Ramos (cell line): ENCODE data around the gene RABL6.
"Not testable (repeated sequence)": the region's sequence is repeated elsewhere in the genome, so short reads cannot be mapped to it uniquely, and the experiment has no call there.

Experiments used
- in situ Hi-C: fragments of 300-500 bp; cut with MboI; formaldehyde crosslinking; loops from one replicate; pipeline ENCODE4 v1.14.3; 2022; ENCODE audit warnings: low sequenced_read_pairs; ENCODE audit not compliant: unreplicated experiment

RABL6 gene

GRCh38 chr9:136793086-136793946 is 14.4 kb upstream of the RABL6 start:
- in situ Hi-C loops, result loop anchor here (5.0 to 25.0 kb wide), 3 partner anchors 244 to 669 kb away; partner anchors contain the start of genes CYSRT1, NSMF, RNF224 and SLC34A3

GRCh38 chr9:136794281-136794999 is 13.3 kb upstream of the RABL6 start:
- in situ Hi-C loops, result loop anchor here (5.0 to 25.0 kb wide), 3 partner anchors 243 to 668 kb away; partner anchors contain the start of genes CYSRT1, NSMF, RNF224 and SLC34A3

DNA sequence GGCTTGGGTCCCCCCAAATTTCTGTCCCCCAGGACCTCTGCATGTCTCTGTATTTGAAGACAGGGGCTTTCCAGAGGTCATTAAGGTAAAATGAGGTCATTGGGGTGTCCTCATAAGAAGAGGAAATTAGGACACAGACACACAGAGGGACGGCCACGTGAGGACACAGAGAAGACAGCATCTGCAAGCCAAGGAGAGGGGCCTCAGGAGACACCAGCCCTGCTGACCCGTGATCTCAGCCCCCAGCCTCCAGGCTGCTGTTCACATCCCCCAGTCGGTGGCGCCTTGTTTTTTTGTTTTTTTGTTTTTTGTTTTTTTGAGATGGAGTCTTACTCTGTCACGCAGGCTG is 12.8 kb upstream of the RABL6 start:
- in situ Hi-C loops, result loop anchor here (5.0 to 25.0 kb wide), 3 partner anchors 242 to 667 kb away; partner anchors contain the start of genes CYSRT1, NSMF, RNF224 and SLC34A3

DNA sequence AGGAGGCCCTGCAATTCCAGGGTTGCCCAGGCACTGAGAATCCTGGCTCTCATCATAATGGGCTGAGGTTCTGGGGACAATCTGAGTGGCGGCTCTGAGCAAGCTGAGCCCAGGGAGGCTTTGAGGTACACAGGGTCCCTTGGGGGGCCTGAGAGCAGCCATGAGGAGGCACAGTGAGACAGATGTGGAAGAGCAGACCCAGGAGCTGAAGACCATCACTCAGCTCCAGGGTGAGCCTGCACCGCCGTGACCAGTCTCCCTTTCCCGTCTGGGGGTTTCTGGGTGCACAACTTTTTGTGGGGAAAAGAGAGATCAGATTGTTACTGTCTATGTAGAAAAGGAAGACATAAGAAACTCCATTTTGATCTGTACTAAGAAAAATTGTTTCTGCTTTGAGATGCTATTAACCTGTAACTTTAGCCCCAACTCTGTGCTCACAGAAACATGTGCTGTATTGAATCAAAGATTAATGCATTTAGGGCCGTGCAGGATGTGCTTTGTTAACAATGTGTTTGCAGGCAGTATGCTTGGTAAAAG is 11.4 kb upstream of the RABL6 start, which contains the start of gene CCDC183:
Gene CCDC183, plus strand, starts transcription at position 101 of the 537 bp plus-strand sequence. Its CDS starts 60 bp downstream, at position 161.
- in situ Hi-C loops, result loop anchor here (25.0 kb wide), 2 partner anchors 441 to 666 kb away; partner anchors contain the start of genes CYSRT1, NSMF, RNF224 and SLC34A3

DNA sequence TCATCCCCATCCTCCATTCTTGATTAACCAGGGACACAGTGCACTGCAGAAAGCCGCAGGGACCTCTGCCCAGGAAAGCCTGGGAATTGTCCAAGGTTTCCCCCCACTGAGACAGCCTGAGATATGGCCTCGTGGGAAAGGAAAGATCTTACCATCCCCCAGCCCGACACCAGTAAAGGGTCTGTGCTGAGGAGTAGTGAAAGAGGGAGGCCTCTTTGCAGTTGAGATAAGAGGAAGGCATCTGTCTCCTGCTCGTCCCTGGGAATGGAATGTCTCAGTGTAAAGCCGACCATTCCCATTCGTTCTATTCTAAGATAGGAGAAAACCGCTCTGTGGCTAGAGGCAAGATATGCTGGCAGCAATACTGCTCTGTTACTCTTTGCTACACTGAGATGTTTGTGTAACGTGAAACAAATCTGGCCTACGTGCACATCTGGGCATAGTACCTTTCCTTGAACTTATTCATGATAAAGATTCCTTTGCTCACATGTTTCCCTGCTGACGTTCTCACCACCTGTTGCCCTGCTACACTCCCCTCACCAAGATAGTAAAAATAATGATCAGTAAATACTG is 10.9 kb upstream of the RABL6 start:
- in situ Hi-C loops, result loop anchor here (25.0 kb wide), 2 partner anchors 440 to 665 kb away; partner anchors contain the start of genes CYSRT1, NSMF, RNF224 and SLC34A3

DNA sequence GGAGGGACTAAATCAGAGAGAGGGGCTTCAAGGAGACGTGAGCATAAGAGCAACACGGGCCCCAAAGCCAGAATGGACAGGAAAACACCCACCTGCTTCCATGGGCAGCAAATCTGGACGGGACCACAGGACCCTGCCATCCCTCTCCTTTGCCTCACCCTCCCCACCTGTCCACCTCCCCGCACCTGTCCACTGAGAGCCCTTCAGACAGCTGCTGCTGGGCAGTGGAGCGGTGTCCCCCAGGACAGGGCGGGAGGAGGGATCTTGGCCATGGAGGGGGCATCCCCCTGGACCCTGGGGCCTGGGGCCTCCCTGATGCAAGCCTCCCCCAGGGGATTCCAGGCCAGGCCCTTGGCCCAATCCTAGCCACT is 9.1 kb upstream of the RABL6 start:
- in situ Hi-C loops, result loop anchor here (25.0 kb wide), 2 partner anchors 439 to 664 kb away; partner anchors contain the start of genes CYSRT1, NSMF, RNF224 and SLC34A3

- in situ Hi-C loops, result loop anchor here (25.0 kb wide), 2 partner anchors 438 to 663 kb away; partner anchors contain the start of genes CYSRT1, NSMF, RNF224 and SLC34A3
Observed at GRCh38 chr9:136799079-136799853, 8.5 kb upstream of the RABL6 start.

GRCh38 chr9:136799854-136800657 is 7.7 kb upstream of the RABL6 start:
- in situ Hi-C loops, result loop anchor here (25.0 kb wide), 2 partner anchors 437 to 662 kb away; partner anchors contain the start of genes CYSRT1, NSMF, RNF224 and SLC34A3

- in situ Hi-C loops, result no loop called here
Observed at GRCh38 chr9:136802321-136802720, 5.4 kb upstream of the RABL6 start.

- in situ Hi-C loops, result not testable (repeated sequence)
Observed at GRCh38 chr9:136803009-136803550, 4.7 kb upstream of the RABL6 start.

GRCh38 chr9:136803551-136804508 is 3.9 kb upstream of the RABL6 start:
- in situ Hi-C loops, result no loop called here

DNA sequence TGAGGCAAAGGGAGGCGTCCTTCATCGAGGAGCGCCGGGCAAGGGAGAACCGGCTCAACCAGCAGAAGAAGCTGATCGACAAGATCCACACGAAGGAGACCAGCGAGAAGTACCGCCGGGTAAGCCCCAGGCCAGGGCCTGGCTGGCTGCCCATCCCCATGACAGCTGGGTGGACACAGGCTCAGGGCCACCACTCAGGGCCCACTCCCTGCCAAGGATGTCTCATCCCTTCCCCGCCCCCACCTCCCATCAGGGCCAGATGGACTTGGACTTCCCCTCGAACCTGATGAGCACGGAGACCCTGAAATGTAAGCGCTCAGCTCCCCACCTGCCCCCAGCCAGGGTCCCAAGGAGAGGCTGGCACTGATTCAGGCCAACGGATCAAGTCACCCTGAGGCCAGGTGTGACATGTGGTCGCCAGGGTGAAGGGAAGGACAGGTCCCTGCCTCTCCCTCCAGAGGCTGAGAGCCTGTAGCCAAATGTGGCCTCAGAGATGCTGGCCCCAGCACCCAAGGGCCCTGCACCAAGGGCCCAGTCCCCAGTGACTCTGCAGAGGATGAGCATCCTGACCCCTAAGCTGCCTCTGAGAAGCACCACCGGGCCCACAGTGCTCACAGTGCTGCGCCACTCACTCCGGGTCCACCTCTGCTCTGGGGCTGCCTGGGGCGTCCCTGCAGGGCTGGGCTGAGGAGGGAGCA is 3.1 kb upstream of the RABL6 start:
- in situ Hi-C loops, result no loop called here

DNA sequence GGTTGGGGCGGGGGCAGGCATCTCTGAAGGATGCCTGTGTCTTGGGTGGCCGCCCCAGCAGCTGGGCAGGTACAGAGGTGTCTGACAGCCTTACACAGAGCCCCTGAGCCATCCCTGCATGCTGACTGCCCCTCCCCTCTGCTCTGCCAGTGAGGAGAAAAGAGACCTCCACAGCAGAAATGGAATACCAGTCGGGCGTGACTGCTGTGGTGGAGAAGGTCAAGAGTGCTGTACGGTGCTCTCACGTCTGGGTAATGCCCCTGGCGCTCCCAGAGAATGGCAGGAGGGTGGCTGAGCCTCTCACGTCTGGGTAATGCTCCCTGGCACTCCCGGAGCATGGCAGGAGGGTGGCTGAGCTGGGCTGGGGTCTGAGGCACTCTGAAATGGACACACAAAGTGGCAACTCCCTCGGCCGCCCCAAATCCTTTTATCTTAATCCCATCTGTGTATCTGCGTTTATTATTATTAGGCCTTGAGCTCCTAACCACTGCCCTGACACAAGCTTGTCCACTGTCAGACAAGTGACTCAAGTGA is 2.5 kb upstream of the RABL6 start:
- in situ Hi-C loops, result no loop called here

DNA sequence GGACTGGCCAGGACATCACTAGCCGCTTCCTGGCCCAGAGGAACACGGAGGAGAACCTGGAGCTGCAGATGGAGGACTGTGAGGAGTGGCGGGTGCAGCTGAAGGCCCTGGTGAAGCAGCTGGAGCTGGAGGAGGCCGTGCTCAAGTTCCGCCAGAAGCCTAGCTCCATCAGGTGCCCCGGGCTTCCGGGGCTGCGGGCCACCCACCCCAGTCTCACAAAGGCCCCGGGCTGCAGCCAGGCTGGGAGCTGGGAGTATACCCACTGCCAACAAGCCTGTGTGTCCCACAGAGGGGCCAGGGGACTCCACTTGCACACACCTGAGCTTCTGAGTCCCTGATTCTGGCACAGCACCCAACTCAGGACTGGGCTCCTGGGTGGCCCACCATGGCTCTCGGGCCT is 1.7 kb upstream of the RABL6 start:
- in situ Hi-C loops, result no loop called here

- in situ Hi-C loops, result no loop called here
Observed at GRCh38 chr9:136806631-136807201, 1.0 kb upstream of the RABL6 start.
